Lung (tissue), 16 donors: ENCODE results near the gene GSG1L2. TPM values are rescaled to one million over a fixed set of nuclear protein-coding genes. Genes with fewer than 3 reads are reported as not detected.

ENCODE experiments used
- ATAC-seq: fragments of 200-7000 bp; cut with Tn5 transposase; one replicate; pipeline ENCODE4 v1.9.1; 2020; ENCODE audit warnings: moderate number of reproducible peaks; ENCODE audit not compliant: insufficient read depth, low FRiP score
- DNase-seq, 3 donors: peaks; one replicate each; pipeline ENCODE4 v3.0.0-alpha.2; 2013 to 2017
- H3K27ac ChIP-seq, 2 donors: one replicate each; pipeline ENCODE4 v1.5.1; 2013; ENCODE audit warnings: mild to moderate bottlenecking in 2 of 2, moderate library complexity in 2 of 2, control low read depth in 1 of 2, inconsistent platforms in 1 of 2, low read depth in 1 of 2, low read length in 1 of 2
- H3K27me3 ChIP-seq, 3 donors: one replicate each; pipeline ENCODE4 v1.5.1; 2013; ENCODE audit warnings: low read length in 2 of 3; ENCODE audit not compliant: control insufficient read depth in 3 of 3, insufficient read depth in 3 of 3
- H3K36me3 ChIP-seq, 4 donors: one replicate each; pipeline ENCODE4 v1.5.1; 2013; ENCODE audit warnings: low read length in 4 of 4, mild to moderate bottlenecking in 1 of 4, moderate library complexity in 1 of 4; ENCODE audit not compliant: control insufficient read depth in 4 of 4, insufficient read depth in 4 of 4
- H3K4me1 ChIP-seq, 5 donors: one replicate each; pipeline ENCODE4 v1.5.1; 2013; ENCODE audit warnings: low read length in 5 of 5, mild to moderate bottlenecking in 2 of 5, moderate library complexity in 1 of 5; ENCODE audit not compliant: control insufficient read depth in 5 of 5, insufficient read depth in 5 of 5
- H3K4me3 ChIP-seq: one replicate; pipeline ENCODE4 v1.5.1; 2013; ENCODE audit warnings: mild to moderate bottlenecking, control low read depth, moderate library complexity
- H3K9ac ChIP-seq, 2 donors: one replicate each; pipeline ENCODE4 v1.5.1; 2013; ENCODE audit warnings: low read length in 2 of 2, control low read depth in 1 of 2; ENCODE audit not compliant: insufficient read depth in 1 of 2
- H3K9me3 ChIP-seq, 4 donors: one replicate each; pipeline ENCODE4 v1.5.1; 2013; ENCODE audit warnings: low read length in 3 of 4, mild to moderate bottlenecking in 1 of 4, moderate library complexity in 1 of 4; ENCODE audit not compliant: control insufficient read depth in 4 of 4, insufficient read depth in 3 of 4
- WGBS, 2 donors: extraction: QIAGEN DNeasy Blood & Tissue Kit; methylation state at CpG; one replicate each; pipeline ENCODE4 v1.1.7; 2013; 5-methylcytosine and 5-hydroxymethylcytosine counted together
- long read RNA-seq, 5 donors: transcript quantifications; one replicate each; lab custom pipeline, GENCODE V29; 2026
- polyA plus RNA-seq, 2 donors: library from polyadenylated mRNA; stranded (reverse); fragments of 200-250 nt; gene quantifications; one replicate each; pipeline ENCODE4 v1.2.1, GENCODE V29; 2013
- total RNA-seq, 2 donors: library from RNA; depleted of rRNA in 1 of 2; stranded (reverse); fragments of >200 nt in 1 of 2; gene quantifications; one replicate each; pipeline ENCODE4 v1.2.1, GENCODE V29; 2014 to 2021
- TF ChIP-seq, protein P1 (sequence below): IDR thresholded peaks from 2 replicates; pipeline ENCODE4 v1.5.1; 2012; ENCODE audit warnings: mild to moderate bottlenecking; ENCODE audit errors: control extremely low read depth, extremely low read depth
- donor health status: control.
- donor health status: control.
- donor health status: Bipolar disorder and iron deficiency.
- donor health status: healthy.
- donor health status: DM: yes; HTN: yes; CAD: no.

The GSG1L2 gene
- total RNA-seq: not detected
- not detected for polyA plus RNA-seq
- long read RNA-seq, donor 1: 0 reads
- long read RNA-seq, donor 2: 0 reads
- long read RNA-seq, donor 3: 0 reads
- long read RNA-seq, donor 4: 0 reads
- long read RNA-seq, donor 5: 0 reads

DNA sequence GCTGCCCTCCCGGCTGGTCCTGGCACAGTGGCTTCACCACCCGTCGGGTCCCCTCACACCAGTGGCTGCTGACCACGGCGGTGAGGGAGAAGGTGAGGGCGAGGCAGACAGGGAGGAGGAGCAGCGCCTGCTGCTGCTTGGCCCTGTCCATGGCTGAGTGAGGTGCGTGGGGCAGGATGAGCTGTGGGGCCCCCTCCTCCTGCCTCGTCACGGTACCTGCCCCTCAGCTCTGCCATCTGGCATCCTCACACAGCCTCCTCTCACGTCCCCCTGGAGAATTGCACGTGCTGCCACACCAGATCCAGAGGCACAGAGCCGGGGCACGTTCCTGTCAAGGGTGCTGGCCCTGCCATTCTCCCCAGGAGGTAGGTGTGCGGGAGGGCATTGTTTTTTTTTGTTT lies at the start of gene GSG1L2:
Gene GSG1L2 (minus strand): TSS at position 159 of the 400 bp plus-strand sequence. CDS start 8 bp downstream, at position 151.
- DNase-seq: no peak
- no peak for ATAC-seq
- Histone ChIP-seq H3K27me3 (peaks cover 0 to 2% (median 0%) of the 10 kb centered on the region in 3 donors), H3K36me3 (no peaks in the 10 kb centered on the region), H3K9me3 (peaks cover 0 to 3% (median 0%) of the 10 kb centered on the region in 4 donors), H3K27ac (no peak within 1 kb of the TSS), H3K4me1 (peaks cover 0 to 14% (median 0%) of the 10 kb centered on the region in 5 donors), H3K9ac (no peak within 1 kb of the TSS), H3K4me3 (no peak within 1 kb of the TSS)
- 72 to 73% methylated on average over 13 to 15 of the region's 15 CpGs for WGBS, 2 donors
- TF ChIP-seq, protein P1, sequence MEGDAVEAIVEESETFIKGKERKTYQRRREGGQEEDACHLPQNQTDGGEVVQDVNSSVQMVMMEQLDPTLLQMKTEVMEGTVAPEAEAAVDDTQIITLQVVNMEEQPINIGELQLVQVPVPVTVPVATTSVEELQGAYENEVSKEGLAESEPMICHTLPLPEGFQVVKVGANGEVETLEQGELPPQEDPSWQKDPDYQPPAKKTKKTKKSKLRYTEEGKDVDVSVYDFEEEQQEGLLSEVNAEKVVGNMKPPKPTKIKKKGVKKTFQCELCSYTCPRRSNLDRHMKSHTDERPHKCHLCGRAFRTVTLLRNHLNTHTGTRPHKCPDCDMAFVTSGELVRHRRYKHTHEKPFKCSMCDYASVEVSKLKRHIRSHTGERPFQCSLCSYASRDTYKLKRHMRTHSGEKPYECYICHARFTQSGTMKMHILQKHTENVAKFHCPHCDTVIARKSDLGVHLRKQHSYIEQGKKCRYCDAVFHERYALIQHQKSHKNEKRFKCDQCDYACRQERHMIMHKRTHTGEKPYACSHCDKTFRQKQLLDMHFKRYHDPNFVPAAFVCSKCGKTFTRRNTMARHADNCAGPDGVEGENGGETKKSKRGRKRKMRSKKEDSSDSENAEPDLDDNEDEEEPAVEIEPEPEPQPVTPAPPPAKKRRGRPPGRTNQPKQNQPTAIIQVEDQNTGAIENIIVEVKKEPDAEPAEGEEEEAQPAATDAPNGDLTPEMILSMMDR: no peak

- DNase-seq (no peak), ATAC-seq (no peak)
- no peaks in the 10 kb centered on the region for H3K36me3 ChIP-seq
- peaks cover 0 to 1% (median 0%) of the 10 kb centered on the region in 4 donors for H3K9me3 ChIP-seq
- no peak overlapping the region for H3K4me3 ChIP-seq
- peaks cover 0 to 2% (median 0%) of the 10 kb centered on the region in 5 donors for H3K4me1 ChIP-seq
- TF ChIP-seq, protein P1: no peak
- no peak overlapping the region for H3K27ac ChIP-seq
- whole genome bisulfite sequencing, 2 donors: 75 to 84% methylated on average over 3 of the region's 3 CpGs
- no peak overlapping the region for H3K9ac ChIP-seq
- no peaks in the 10 kb centered on the region for H3K27me3 ChIP-seq
Observed at GRCh38 chr17:9868552-9868951, 46.7 kb upstream of the GSG1L2 start.

- Histone ChIP-seq H3K36me3 (no peaks in the 10 kb centered on the region), H3K27me3 (no peaks in the 10 kb centered on the region), H3K27ac (no peak overlapping the region), H3K4me3 (no peak overlapping the region), H3K9me3 (peaks cover 0 to 5% (median 0%) of the 10 kb centered on the region in 4 donors), H3K9ac (no peak overlapping the region), H3K4me1 (peaks cover 0 to 2% (median 0%) of the 10 kb centered on the region in 5 donors)
- 19 to 31% methylated on average over 1 of the region's 1 CpG for WGBS, 2 donors
- ATAC-seq (no peak), DNase-seq (no peak)
- TF ChIP-seq, protein P1: no peak
Observed at GRCh38 chr17:9865586-9865985, 43.7 kb upstream of the GSG1L2 start.

DNA sequence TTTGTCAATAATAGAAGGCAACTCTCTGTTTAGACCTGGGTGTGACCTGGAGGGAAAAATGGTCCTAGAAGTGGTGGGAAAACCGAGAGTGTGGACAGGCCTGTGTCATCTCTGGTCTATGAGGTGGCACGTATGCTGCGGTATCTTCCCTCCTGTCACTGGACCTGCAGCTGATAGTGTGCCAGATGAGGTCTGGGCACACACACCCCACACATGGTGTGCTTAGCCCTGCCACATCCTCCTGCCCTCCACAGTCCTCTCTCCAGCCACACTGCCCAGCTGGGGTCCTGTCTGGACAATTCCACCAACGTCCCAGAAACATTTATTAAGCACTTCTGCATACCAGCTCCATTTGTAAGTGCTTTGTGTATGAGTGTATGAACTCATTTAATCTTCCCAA lies 41.1 kb upstream of the GSG1L2 start:
- H3K9ac ChIP-seq: no peak overlapping the region
- peaks cover 0 to 2% (median 0%) of the 10 kb centered on the region in 5 donors for H3K4me1 ChIP-seq
- H3K27ac ChIP-seq: no peak overlapping the region
- TF ChIP-seq, protein P1: no peak
- H3K36me3 ChIP-seq: no peaks in the 10 kb centered on the region
- no peaks in the 10 kb centered on the region for H3K27me3 ChIP-seq
- H3K9me3 ChIP-seq: peaks cover 0 to 11% (median 3%) of the 10 kb centered on the region in 4 donors
- DNase-seq (no peak), ATAC-seq (no peak)
- 71 to 78% methylated on average over 4 of the region's 4 CpGs for WGBS, 2 donors
- no peak overlapping the region for H3K4me3 ChIP-seq
